DOHH2 (cell line): Measurements from ENCODE around the gene CNN1.

Experiments used
- H3F3A ChIP-seq: fragments of 200-600 bp; sonication (generic), shearing (Covaris generic); 2 replicates; pipeline ENCODE4 v1.6.0; 2016; ENCODE audit warnings: antibody characterized with exemption, mild to moderate bottlenecking; ENCODE audit not compliant: control insufficient read depth, insufficient read depth
- H3K27ac ChIP-seq: fragments of 200-600 bp; sonication (generic); 2 replicates; pipeline ENCODE4 v1.5.1; 2014; ENCODE audit warnings: low read depth, mild to moderate bottlenecking, low read length, moderate library complexity
- H3K27me3 ChIP-seq: fragments of 200-600 bp; sonication (generic); 2 replicates; pipeline ENCODE4 v1.6.1; 2014; ENCODE audit warnings: mild to moderate bottlenecking, low read length, mixed read lengths; ENCODE audit not compliant: control insufficient read depth
- H3K36me3 ChIP-seq: fragments of 200-600 bp; sonication (generic); 2 replicates; pipeline ENCODE4 v1.6.1; 2014; ENCODE audit warnings: mild to moderate bottlenecking, low read length, moderate library complexity, mixed read lengths; ENCODE audit not compliant: control insufficient read depth
- H3K4me1 ChIP-seq: fragments of 200-600 bp; sonication (generic); 2 replicates; pipeline ENCODE4 v1.6.1; 2014; ENCODE audit warnings: mild to moderate bottlenecking, low read length, mixed read lengths; ENCODE audit not compliant: control insufficient read depth
- H3K4me2 ChIP-seq: fragments of 200-600 bp; sonication (generic); 2 replicates; pipeline ENCODE4 v1.6.0; 2014; ENCODE audit warnings: mild to moderate bottlenecking, low read length, moderate library complexity
- H3K4me3 ChIP-seq: fragments of 200-600 bp; sonication (generic); 2 replicates; pipeline ENCODE4 v1.5.1; 2014; ENCODE audit warnings: mild to moderate bottlenecking, low read length, mixed read lengths
- H3K79me2 ChIP-seq: fragments of 200-600 bp; sonication (generic); 2 replicates; pipeline ENCODE4 v1.6.1; 2014; ENCODE audit warnings: mild to moderate bottlenecking, low read length, mixed read lengths; ENCODE audit not compliant: control insufficient read depth
- H3K9me2 ChIP-seq: fragments of 200-600 bp; sonication (generic); replicated peaks from 2 replicates; pipeline ENCODE4 v1.6.1; 2014; ENCODE audit warnings: mild to moderate bottlenecking, low read length, mixed read lengths; ENCODE audit not compliant: control insufficient read depth
- H3K9me3 ChIP-seq: fragments of 200-600 bp; sonication (generic); 2 replicates; pipeline ENCODE4 v1.6.1; 2014; ENCODE audit warnings: antibody characterized with exemption, low read length, mixed read lengths; ENCODE audit not compliant: control insufficient read depth, insufficient read depth
- H4K20me1 ChIP-seq: fragments of 200-600 bp; sonication (generic); 2 replicates; pipeline ENCODE4 v1.6.0; 2014; ENCODE audit warnings: low read depth, mild to moderate bottlenecking, antibody characterized with exemption, low read length, moderate library complexity; ENCODE audit not compliant: control insufficient read depth, insufficient read depth
- EZH2phosphoT487 ChIP-seq: fragments of 200-600 bp; sonication (generic); IDR thresholded peaks from 2 replicates; pipeline ENCODE4 v1.6.1; 2017; ENCODE audit warnings: borderline replicate concordance, mild to moderate bottlenecking, antibody characterized with exemption, low read length, moderate library complexity, mixed read lengths
- TF ChIP-seq, protein P1 (sequence below): fragments of 200-600 bp; sonication (generic); IDR thresholded peaks from one replicate; pipeline ENCODE4 v1.5.1; 2014; ENCODE audit warnings: antibody characterized with exemption, mild to moderate bottlenecking, low read depth, low read length; ENCODE audit not compliant: poor library complexity, severe bottlenecking

Gene CNN1

GRCh38 chr19:11499220-11499726 lies 39.4 kb upstream of the CNN1 start:
- H3K4me3 ChIP-seq, result no peak overlapping the region
- H3K9me2 ChIP-seq, result no peaks in the 10 kb centered on the region
- no peaks in the 10 kb centered on the region; the same call in 1 of the 2 replicates for H3F3A ChIP-seq
- peaks cover under 1% of the 10 kb centered on the region for H3K4me1 ChIP-seq
- H3K27ac ChIP-seq, result no peak overlapping the region
- no peaks in the 10 kb centered on the region for H4K20me1 ChIP-seq
- H3K79me2 ChIP-seq, result peaks cover 9% of the 10 kb centered on the region
- TF ChIP-seq, protein P1, sequence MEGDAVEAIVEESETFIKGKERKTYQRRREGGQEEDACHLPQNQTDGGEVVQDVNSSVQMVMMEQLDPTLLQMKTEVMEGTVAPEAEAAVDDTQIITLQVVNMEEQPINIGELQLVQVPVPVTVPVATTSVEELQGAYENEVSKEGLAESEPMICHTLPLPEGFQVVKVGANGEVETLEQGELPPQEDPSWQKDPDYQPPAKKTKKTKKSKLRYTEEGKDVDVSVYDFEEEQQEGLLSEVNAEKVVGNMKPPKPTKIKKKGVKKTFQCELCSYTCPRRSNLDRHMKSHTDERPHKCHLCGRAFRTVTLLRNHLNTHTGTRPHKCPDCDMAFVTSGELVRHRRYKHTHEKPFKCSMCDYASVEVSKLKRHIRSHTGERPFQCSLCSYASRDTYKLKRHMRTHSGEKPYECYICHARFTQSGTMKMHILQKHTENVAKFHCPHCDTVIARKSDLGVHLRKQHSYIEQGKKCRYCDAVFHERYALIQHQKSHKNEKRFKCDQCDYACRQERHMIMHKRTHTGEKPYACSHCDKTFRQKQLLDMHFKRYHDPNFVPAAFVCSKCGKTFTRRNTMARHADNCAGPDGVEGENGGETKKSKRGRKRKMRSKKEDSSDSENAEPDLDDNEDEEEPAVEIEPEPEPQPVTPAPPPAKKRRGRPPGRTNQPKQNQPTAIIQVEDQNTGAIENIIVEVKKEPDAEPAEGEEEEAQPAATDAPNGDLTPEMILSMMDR, result no peak
- no peak for TF ChIP-seq EZH2phosphoT487
- no peaks in the 10 kb centered on the region for H3K9me3 ChIP-seq
- H3K4me2 ChIP-seq, result no peak overlapping the region
- no peaks in the 10 kb centered on the region for H3K27me3 ChIP-seq
- peaks cover 16% of the 10 kb centered on the region for H3K36me3 ChIP-seq

DNA sequence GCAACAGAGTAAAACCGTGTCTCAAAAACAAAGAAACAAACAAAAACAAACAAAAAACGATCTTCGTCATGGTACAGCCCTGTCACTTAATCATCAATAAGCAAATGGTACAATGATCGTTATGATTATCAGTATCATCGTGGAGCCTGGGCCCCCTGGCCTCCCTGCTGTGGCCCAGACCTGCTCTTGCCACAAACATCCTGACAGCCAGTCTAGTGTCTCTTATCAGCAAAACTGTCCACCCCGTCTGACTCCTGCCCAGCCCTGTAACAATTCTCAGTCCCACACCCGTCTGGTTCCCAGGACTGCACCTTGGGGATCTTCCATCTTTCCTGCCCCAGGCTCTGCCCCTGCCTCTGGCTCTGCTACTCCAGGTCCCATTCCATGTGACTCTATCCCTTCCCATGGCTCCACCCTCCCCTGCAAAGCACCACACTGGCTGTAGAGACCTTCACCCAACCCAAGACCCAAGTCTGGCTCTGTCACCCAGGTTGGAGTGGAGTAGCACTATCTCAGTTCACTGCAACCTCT lies 38.7 kb upstream of the CNN1 start:
- Histone ChIP-seq H3K27me3 (no peaks in the 10 kb centered on the region), H3F3A (peaks cover 5% of the 10 kb centered on the region; the same call in 1 of the 2 replicates), H3K9me2 (no peaks in the 10 kb centered on the region), H3K27ac (no peak overlapping the region), H3K9me3 (no peaks in the 10 kb centered on the region), H3K4me1 (peaks cover 7% of the 10 kb centered on the region), H4K20me1 (no peaks in the 10 kb centered on the region), H3K36me3 (peaks cover 14% of the 10 kb centered on the region), H3K4me2 (no peak overlapping the region), H3K4me3 (no peak overlapping the region), H3K79me2 (peaks cover 16% of the 10 kb centered on the region)
- TF ChIP-seq EZH2phosphoT487, result no peak
- TF ChIP-seq, protein P1, result no peak

- Histone ChIP-seq H3K36me3 (peaks cover 12% of the 10 kb centered on the region), H3F3A (peaks cover 5% of the 10 kb centered on the region; the same call in 1 of the 2 replicates), H4K20me1 (no peaks in the 10 kb centered on the region), H3K9me3 (no peaks in the 10 kb centered on the region), H3K4me3 (peak overlapping the region; percentile 90), H3K9me2 (no peaks in the 10 kb centered on the region), H3K79me2 (peaks cover 34% of the 10 kb centered on the region), H3K4me2 (peak overlapping the region; percentile 92), H3K4me1 (peaks cover 25% of the 10 kb centered on the region), H3K27ac (no peak overlapping the region), H3K27me3 (no peaks in the 10 kb centered on the region)
- no peak for TF ChIP-seq EZH2phosphoT487
- TF ChIP-seq, protein P1, result no peak
Observed at GRCh38 chr19:11504502-11505031, 34.1 kb upstream of the CNN1 start.
